ENCODE results near the gene PAPOLB. TPM values are rescaled to one million over a fixed set of nuclear protein-coding genes. Genes with fewer than 3 reads are reported as not detected.

The PAPOLB gene
- total and polyA plus RNA-seq, 2 of the 8 experiments (the other 6 are each of a cell fraction or from before 2014, with no cell fraction given) = 0.02 to 0.15 TPM

- TF ChIP-seq CEBPB (IDR thresholded peaks at IDR 0.05; ENCODE audit: low read depth, low read length) = no peak
Observed at GRCh38 chr7:4904346-4904745, 42.5 kb upstream of the PAPOLB start (continued).

All from H1 (cell line).